ENCODE results near the gene HIP1.
A peak's percentile ranks its signal among the peaks of the same experiment; 100 is the strongest.
"Not testable (repeated sequence)": the region's sequence is repeated elsewhere in the genome, so short reads cannot be mapped to it uniquely, and the experiment has no call there.

HIP1 gene

GRCh38 chr7:75739796-75740672, 1.3 kb upstream of the HIP1 start:
- DNase-seq (ENCODE audit: low read depth in 2 of 2) = peak in 1 of 2 donors; percentile 18

- peak; percentile 99 for DNase-seq (ENCODE audit: low read depth in 2 of 2)
These were observed 444 bp upstream of the HIP1 start for GRCh38 chr7:75738975-75739795.

GRCh38 chr7:75737856-75738603, 711 bp downstream of the HIP1 start:
- no peak for DNase-seq (ENCODE audit: low read depth in 2 of 2)

- no peak for DNase-seq (ENCODE audit: low read depth in 2 of 2)
These were observed 3.0 kb downstream of the HIP1 start for GRCh38 chr7:75735581-75736350.

GRCh38 chr7:75734586-75735458, 3.9 kb downstream of the HIP1 start:
- DNase-seq (ENCODE audit: low read depth in 2 of 2) = no peak

- no peak for DNase-seq (ENCODE audit: low read depth in 2 of 2)
These were observed 5.7 kb downstream of the HIP1 start for GRCh38 chr7:75732764-75733630.

GRCh38 chr7:75732016-75732521, 6.7 kb downstream of the HIP1 start:
- no peak for DNase-seq (ENCODE audit: low read depth in 2 of 2)

- DNase-seq (ENCODE audit: low read depth in 2 of 2) = no peak
These were observed 8.9 kb downstream of the HIP1 start for GRCh38 chr7:75729851-75730274.

- DNase-seq (ENCODE audit: low read depth in 2 of 2) = no peak
These were observed 10.7 kb downstream of the HIP1 start for GRCh38 chr7:75727881-75728593.

- DNase-seq (ENCODE audit: low read depth in 2 of 2) = not testable (repeated sequence)
These were observed 11.4 kb downstream of the HIP1 start for GRCh38 chr7:75727351-75727750.

- no peak for DNase-seq (ENCODE audit: low read depth in 2 of 2)
These were observed 13.4 kb downstream of the HIP1 start for GRCh38 chr7:75725306-75725705.

- DNase-seq (ENCODE audit: low read depth in 2 of 2) = no peak
These were observed 15.3 kb downstream of the HIP1 start for GRCh38 chr7:75723444-75723843.

GRCh38 chr7:75722373-75722772, 16.4 kb downstream of the HIP1 start:
- no peak for DNase-seq (ENCODE audit: low read depth in 2 of 2)

- not testable (repeated sequence) for DNase-seq (ENCODE audit: low read depth in 2 of 2)
These were observed 16.8 kb downstream of the HIP1 start for GRCh38 chr7:75721922-75722321.

GRCh38 chr7:75721426-75721825, 17.3 kb downstream of the HIP1 start:
- DNase-seq (ENCODE audit: low read depth in 2 of 2) = no peak

- DNase-seq (ENCODE audit: low read depth in 2 of 2) = no peak
These were observed 19.1 kb downstream of the HIP1 start for GRCh38 chr7:75719626-75720025.

- no peak for DNase-seq (ENCODE audit: low read depth in 2 of 2)
These were observed 20.2 kb downstream of the HIP1 start for GRCh38 chr7:75718390-75719031.

- not testable (repeated sequence) for DNase-seq (ENCODE audit: low read depth in 2 of 2)
These were observed 21.0 kb downstream of the HIP1 start for GRCh38 chr7:75717746-75718145.

All from activated CD4-positive, alpha-beta T cell treated with anti-CD3 and anti-CD28 coated beads for 24 hours (primary cell).